ENCODE data around the gene DNM3. TPM values are rescaled to one million over a fixed set of nuclear protein-coding genes. Genes with fewer than 3 reads are reported as not detected.

Gene DNM3
- total RNA-seq, 1 donor from 2014 or later = 9.6 TPM

DNA sequence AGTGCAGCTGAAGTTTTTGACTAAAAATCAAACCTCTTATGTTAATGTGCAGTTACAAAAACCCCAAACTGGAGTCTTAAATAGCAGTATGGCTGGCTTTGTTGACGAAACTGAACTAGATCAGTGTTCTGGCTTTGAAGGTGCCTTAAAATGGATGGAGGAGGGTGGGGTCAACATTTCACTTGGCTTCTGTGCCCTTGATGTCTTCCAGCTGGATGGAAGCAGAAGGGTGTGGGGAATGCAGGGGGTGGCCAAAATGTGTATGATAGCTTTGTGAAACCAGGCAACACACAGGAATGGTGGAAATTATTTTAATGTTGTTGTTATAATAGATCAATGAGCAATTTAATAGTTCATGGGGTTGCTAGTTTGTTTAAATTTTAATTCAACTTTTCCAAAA, 482.4 kb downstream of the DNM3 start:
- intact Hi-C loops (cut with DNase I) = loop anchor here (2.0 to 10.0 kb wide), 4 partner anchors 37 to 1151 kb away; partner anchors contain the start of genes PRDX6 and SUCO
- Histone ChIP-seq H3K36me3 (no peaks in the 10 kb centered on the region), H3K27ac (peak overlapping the region in 1 of 2 donors; percentile 91), H3K27me3 (no peaks in the 10 kb centered on the region), H3K4me1 (peaks cover 0 to 23% of the 10 kb centered on the region in 2 donors), H3K9me3 (no peaks in the 10 kb centered on the region), H3K4me3 (no peak overlapping the region)
- no peak for TF ChIP-seq CTCF (IDR thresholded peaks at IDR 0.05)
- DNase-seq (ENCODE audit: low spot score in 2 of 2) = no peak

DNA sequence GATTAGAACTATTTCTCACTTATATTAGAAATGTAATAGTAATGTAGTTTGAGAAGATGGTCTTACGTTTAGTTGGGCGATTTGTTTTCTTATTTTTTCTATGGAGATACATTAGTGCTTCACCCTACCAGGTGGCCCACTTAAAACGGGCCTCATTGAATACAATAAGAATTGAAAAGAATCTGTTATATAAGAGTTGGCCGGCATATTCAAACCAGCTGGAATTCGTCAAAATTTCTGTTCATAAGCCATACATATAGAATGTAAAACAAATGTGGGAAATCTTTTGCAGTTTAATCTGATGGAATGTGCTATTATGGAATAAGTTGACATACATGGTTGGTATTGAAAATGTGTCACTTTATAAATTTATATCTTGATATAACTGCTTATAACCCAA, 482.8 kb downstream of the DNM3 start:
- H3K4me3 ChIP-seq = no peak overlapping the region
- H3K36me3 ChIP-seq = no peaks in the 10 kb centered on the region
- no peaks in the 10 kb centered on the region for H3K27me3 ChIP-seq
- no peak overlapping the region for H3K27ac ChIP-seq
- no peaks in the 10 kb centered on the region for H3K9me3 ChIP-seq
- intact Hi-C loops (cut with DNase I) = loop anchor here (10.0 kb wide), 1 partner anchor 1151 kb away; the partner anchor contains the start of gene PRDX6
- no peak for DNase-seq (ENCODE audit: low spot score in 2 of 2)
- no peak for TF ChIP-seq CTCF (IDR thresholded peaks at IDR 0.05)
- peaks cover 0 to 23% of the 10 kb centered on the region in 2 donors for H3K4me1 ChIP-seq

DNA sequence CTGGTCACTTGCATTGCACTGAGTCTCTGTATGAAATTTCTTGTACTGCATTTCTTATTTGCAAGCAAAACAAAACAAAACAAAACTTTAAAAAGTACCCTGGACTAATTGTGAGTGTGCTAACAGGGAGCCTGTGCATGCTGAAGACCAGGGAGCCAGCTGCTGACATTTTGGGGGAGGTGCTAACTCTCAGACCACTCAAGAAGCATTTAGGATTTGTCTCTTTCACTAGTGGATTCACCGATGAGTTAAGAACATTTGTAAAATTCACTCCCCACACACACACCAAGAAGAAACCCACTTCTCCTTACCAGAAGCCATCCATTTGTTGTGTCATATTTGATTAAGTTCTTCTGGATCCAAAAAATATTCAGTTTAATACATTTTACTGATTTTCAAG, 483.5 kb downstream of the DNM3 start:
- no peaks in the 10 kb centered on the region for H3K9me3 ChIP-seq
- H3K4me3 ChIP-seq = no peak overlapping the region
- TF ChIP-seq CTCF (IDR thresholded peaks at IDR 0.05) = no peak
- no peaks in the 10 kb centered on the region for H3K36me3 ChIP-seq
- H3K4me1 ChIP-seq = peaks cover 0 to 23% of the 10 kb centered on the region in 2 donors
- no peak overlapping the region for H3K27ac ChIP-seq
- H3K27me3 ChIP-seq = no peaks in the 10 kb centered on the region
- intact Hi-C loops (cut with DNase I) = loop anchor here (10.0 kb wide), 1 partner anchor 1150 kb away; the partner anchor contains the start of gene PRDX6
- no peak for DNase-seq (ENCODE audit: low spot score in 2 of 2)

DNA sequence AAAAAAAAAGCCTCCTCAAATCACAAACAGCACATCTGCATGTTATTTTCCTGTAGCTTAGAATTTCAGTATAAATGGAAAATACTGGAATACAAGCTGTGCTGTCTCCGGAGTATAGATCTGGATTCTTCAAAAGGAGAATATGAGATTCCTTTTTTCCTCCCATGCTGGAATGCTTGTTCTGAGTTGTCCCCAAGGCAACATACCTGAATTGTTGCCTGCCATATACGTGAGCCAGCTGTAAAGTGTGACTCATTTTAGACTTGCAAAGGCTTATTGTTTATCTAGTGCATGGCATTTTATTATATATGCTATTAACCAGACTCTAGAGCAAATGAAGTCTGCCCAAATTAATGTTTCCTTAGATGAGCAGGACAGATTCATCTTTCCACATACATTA, 484.2 kb downstream of the DNM3 start:
- intact Hi-C loops (cut with DNase I) = loop anchor here (10.0 kb wide), 1 partner anchor 1149 kb away; the partner anchor contains the start of gene PRDX6
- Histone ChIP-seq H3K4me3 (no peak overlapping the region), H3K36me3 (no peaks in the 10 kb centered on the region), H3K27ac (no peak overlapping the region), H3K9me3 (no peaks in the 10 kb centered on the region), H3K4me1 (peaks cover 0 to 20% of the 10 kb centered on the region in 2 donors), H3K27me3 (no peaks in the 10 kb centered on the region)
- DNase-seq (ENCODE audit: low spot score in 2 of 2) = no peak
- no peak for TF ChIP-seq CTCF (IDR thresholded peaks at IDR 0.05)

- no peak for TF ChIP-seq CTCF (IDR thresholded peaks at IDR 0.05)
- Histone ChIP-seq H3K36me3 (no peaks in the 10 kb centered on the region), H3K4me3 (no peak overlapping the region), H3K27me3 (no peaks in the 10 kb centered on the region), H3K4me1 (peaks cover 0 to 14% of the 10 kb centered on the region in 2 donors), H3K27ac (no peak overlapping the region), H3K9me3 (no peaks in the 10 kb centered on the region)
- intact Hi-C loops (cut with DNase I) = loop anchor here (10.0 kb wide), 1 partner anchor 1149 kb away; the partner anchor contains the start of gene PRDX6
- DNase-seq (ENCODE audit: low spot score in 2 of 2) = no peak
Observed at GRCh38 chr1:172326136-172326535, 484.8 kb downstream of the DNM3 start.

Data from ascending aorta (tissue), 2 donors.